K562 (cell line): Measurements from ENCODE around the gene DENND6A. TPM values are rescaled to one million over a fixed set of nuclear protein-coding genes. Genes with fewer than 3 reads are reported as not detected.

Experiments
- ATAC-seq: fragments of 200-7000 bp; cut with Tn5 transposase; 3 replicates; pipeline ENCODE4 v1.9.1; 2020; ENCODE audit warnings: moderate library complexity
- BruUV-seq: library from RNA; stranded (reverse); fragments of 400-500 nt; replicated peaks from 2 replicates; lab custom pipeline; 2021; lab: Mats Ljungman, UMichigan
- CTCF ChIA-PET: fragments of 300-600 bp; formaldehyde crosslinking; extraction: SDS; loops from one replicate; lab custom pipeline; 2021; ENCODE audit warnings: low intra/inter-chr PET ratio; lab: Yijun Ruan, JAX
- POLR2A ChIA-PET: fragments of 300-600, 350-650 bp; sonication (Branson Sonifier 250); formaldehyde crosslinking; extraction: SDS; loops from one replicate; lab custom pipeline; 2021; ENCODE audit warnings: antibody characterized with exemption, inconsistent platforms; lab: Yijun Ruan, JAX
- DNase-seq, 4 experiments: peaks; one replicate each; pipeline versions ENCODE4 v3.0.0 to v3.0.0-alpha.2; 2011 to 2018; ENCODE audit warnings: low spot score in 3 of 4, mixed read lengths in 3 of 4; ENCODE audit errors: extremely low read depth in 1 of 4
- FAIRE-seq: peaks from 2 replicates; lab custom pipeline; 2011; peaks lifted over from hg19 to GRCh38; lab: Jason Lieb, UNC
- H2AFZ ChIP-seq: 2 replicates; pipeline ENCODE4 v1.6.0; 2011; ENCODE audit warnings: low read depth, low read length, control low read depth, inconsistent platforms
- H3K27ac ChIP-seq: fragments of 200-600 bp; 3 replicates; pipeline ENCODE4 v1.8.0; 2011; ENCODE audit warnings: low read depth, mild to moderate bottlenecking, control low read depth, inconsistent platforms, low read length, moderate library complexity, mixed read lengths; ENCODE audit errors: extremely low read depth
- H3K27me3 ChIP-seq, 2 experiments: fragments of 300-600 bp in 1 of 2; 2 replicates in 1 of 2; 3 replicates in 1 of 2; pipeline versions ENCODE4 v1.6.0 to v1.8.0; 2011; ENCODE audit warnings: inconsistent platforms in 2 of 2, low read length in 2 of 2, mild to moderate bottlenecking in 1 of 2, mixed read lengths in 1 of 2, moderate library complexity in 1 of 2; ENCODE audit not compliant: control insufficient read depth in 2 of 2, insufficient read depth in 2 of 2
- H3K36me3 ChIP-seq: fragments of 300-600 bp; 3 replicates; pipeline ENCODE4 v1.8.0; 2011; ENCODE audit warnings: mild to moderate bottlenecking, low read length, inconsistent platforms; ENCODE audit not compliant: control insufficient read depth, insufficient read depth
- H3K4me1 ChIP-seq, 2 experiments: fragments of 200-600 bp in 1 of 2; replicated peaks in 1 of 2; 2 replicates in 1 of 2; 3 replicates in 1 of 2; pipeline versions ENCODE4 v1.5.1 to v1.8.0; 2011; ENCODE audit warnings: inconsistent platforms in 2 of 2, low read length in 2 of 2, mild to moderate bottlenecking in 1 of 2, mixed read lengths in 1 of 2, moderate library complexity in 1 of 2; ENCODE audit not compliant: control insufficient read depth in 2 of 2, insufficient read depth in 2 of 2
- H3K4me2 ChIP-seq: 2 replicates; pipeline ENCODE4 v1.6.1; 2011; ENCODE audit warnings: low read length, control low read depth, inconsistent platforms, mixed read lengths; ENCODE audit not compliant: insufficient read depth
- H3K4me3 ChIP-seq: fragments of 200-600 bp; sonication (generic), shearing (Covaris generic); 2 replicates; pipeline ENCODE4 v1.5.1; 2016; ENCODE audit warnings: control low read depth, inconsistent platforms
- H3K79me2 ChIP-seq: fragments of 200-600 bp; 3 replicates; pipeline ENCODE4 v1.8.0; 2011; ENCODE audit warnings: low read length, inconsistent platforms; ENCODE audit not compliant: control insufficient read depth, insufficient read depth
- H3K9ac ChIP-seq, 2 experiments: 2 replicates each; pipeline versions ENCODE4 v1.6.0 to v1.6.1; 2011; ENCODE audit warnings: low read depth in 2 of 2, low read length in 2 of 2, control low read depth in 1 of 2, inconsistent platforms in 1 of 2, mild to moderate bottlenecking in 1 of 2, mixed read lengths in 1 of 2; ENCODE audit not compliant: insufficient read depth in 1 of 2
- H3K9me1 ChIP-seq: one replicate; pipeline ENCODE4 v1.6.0; 2011; ENCODE audit warnings: inconsistent platforms, mild to moderate bottlenecking, low read length, moderate library complexity; ENCODE audit not compliant: control insufficient read depth, insufficient read depth
- H3K9me3 ChIP-seq: replicated peaks from 2 replicates; pipeline ENCODE4 v1.5.1; 2011; ENCODE audit warnings: low read depth, low read length, inconsistent platforms; ENCODE audit not compliant: control insufficient read depth, insufficient read depth
- H4K20me1 ChIP-seq: replicated peaks from 2 replicates; pipeline ENCODE4 v1.6.1; 2011; ENCODE audit warnings: low read length, inconsistent platforms, mixed read lengths; ENCODE audit not compliant: control insufficient read depth, insufficient read depth
- ADNP ChIP-seq: fragments of 200-800 bp; sonication (Bioruptor generic); IDR thresholded peaks from 2 replicates; pipeline ENCODE4 v1.6.1; 2016; ENCODE audit warnings: missing genetic modification characterization, missing compliant biosample characterization
- ERF ChIP-seq: fragments of 450-650 bp; formaldehyde crosslinking; IDR thresholded peaks from 2 replicates; pipeline ENCODE4 v1.4.0; 2020; ENCODE audit warnings: mild to moderate bottlenecking, mixed read lengths
- FOXK1 ChIP-seq: sonication (generic); formaldehyde crosslinking; IDR thresholded peaks from 2 replicates; pipeline ENCODE4 v1.8.0; 2022; ENCODE audit warnings: missing genetic modification reagents, mild to moderate bottlenecking, borderline replicate concordance
- JUN ChIP-seq, 2 experiments: sonication (generic) in 1 of 2; formaldehyde crosslinking in 1 of 2; IDR thresholded peaks; 2 replicates each; pipeline versions ENCODE4 v1.6.1 to v1.8.0; 2012 to 2022; ENCODE audit warnings: borderline replicate concordance in 2 of 2, mild to moderate bottlenecking in 2 of 2, improper control_type of control experiment in 1 of 2, low read depth in 1 of 2, low read length in 1 of 2, missing genetic modification reagents in 1 of 2
- PHF20 ChIP-seq: fragments of 450-650 bp; IDR thresholded peaks from 2 replicates; pipeline ENCODE4 v1.6.1; 2018; ENCODE audit not compliant: partially characterized antibody
- RFX7 ChIP-seq: fragments of 250-450 bp; sonication (Bioruptor Pico); IDR thresholded peaks from 2 replicates; pipeline ENCODE4 v1.5.1; 2021; ENCODE audit warnings: mild to moderate bottlenecking
- SPI1 ChIP-seq: IDR thresholded peaks from 2 replicates; pipeline ENCODE4 v1.6.1; 2011; ENCODE audit warnings: low read depth, low read length, control low read depth, borderline replicate concordance
- SRSF1 ChIP-seq: fragments of 200-400 bp; formaldehyde crosslinking; IDR thresholded peaks from 2 replicates; pipeline ENCODE4 v1.6.1; 2017; ENCODE audit warnings: mild to moderate bottlenecking, low read depth, low read length, moderate library complexity
- SUPT5H ChIP-seq: fragments of 450-650 bp; IDR thresholded peaks from 2 replicates; pipeline ENCODE4 v1.6.1; 2016
- TGIF2 ChIP-seq: sonication (generic); formaldehyde crosslinking; IDR thresholded peaks from 2 replicates; pipeline ENCODE4 v1.8.1; 2022; ENCODE audit warnings: mild to moderate bottlenecking, missing genetic modification reagents, moderate library complexity
- USF1 ChIP-seq: sonication (generic); formaldehyde crosslinking; IDR thresholded peaks from 2 replicates; pipeline ENCODE4 v1.9.0; 2022; ENCODE audit warnings: mild to moderate bottlenecking, missing genetic modification reagents
- ZNF146 ChIP-seq: IDR thresholded peaks from one replicate; pipeline ENCODE4 v1.6.1; 2018; ENCODE audit warnings: missing compliant biosample characterization; ENCODE audit not compliant: unreplicated experiment
- ZNF354B ChIP-seq: fragments of 250-450 bp; sonication (Bioruptor Pico); IDR thresholded peaks from 2 replicates; pipeline ENCODE4 v1.4.0; 2020
- ZNF77 ChIP-seq: fragments of 250-450 bp; sonication (Bioruptor Pico); IDR thresholded peaks from 2 replicates; pipeline ENCODE4 v1.5.0; 2020
- WGBS: fragments of 100-300 bp; shearing (Covaris generic); methylation state at CpG from one replicate; pipeline ENCODE4 v1.1.6; 2016; ENCODE audit warnings: low coverage, mixed read lengths; ENCODE audit not compliant: insufficient coverage; ENCODE audit errors: missing lambda C conversion rate; 5-methylcytosine and 5-hydroxymethylcytosine counted together
- in situ Hi-C: fragments of 300-500 bp; cut with MboI; formaldehyde crosslinking; loops from 4 replicates; pipeline ENCODE4 v1.15.0; 2018; ENCODE audit warnings: inconsistent platforms, mixed read lengths
- intact Hi-C: fragments of 100-400 bp; cut with micrococcal nuclease; formaldehyde crosslinking; loops from 2 replicates; pipeline ENCODE4 v1.14.2; 2022
- polyA plus RNA-seq, 8 experiments: library from polyadenylated mRNA; depleted of rRNA in 4 of 8; stranded (reverse) in 5 of 8; unstranded in 3 of 8; fragments of >200 nt; fragmentation: Nextera tagmentation in 2 of 8; fragmentation: Illumina TruSeq in 1 of 8; extraction: Ambion mirVana in 2 of 8; extraction: Trizol in 1 of 8; gene quantifications; 2 replicates each; pipeline versions ENCODE4 v1.2.1 to v1.2.3, GENCODE V29; 2011 to 2014; ENCODE audit warnings: inconsistent platforms in 1 of 8, missing spikeins in 1 of 8
- total RNA-seq, 7 experiments: library from RNA; depleted of rRNA in 6 of 7; stranded (reverse); fragments of >200 nt in 6 of 7; fragmentation: Illumina TruSeq in 2 of 7; extraction: Trizol in 2 of 7; gene quantifications; 2 replicates each; pipeline versions ENCODE4 v1.2.1 to v1.2.3, GENCODE V29; 2011 to 2021; ENCODE audit warnings: low replicate concordance in 1 of 7

DENND6A gene
- total and polyA plus RNA-seq, 9 of the 15 experiments (the other 6 are each of a cell fraction or from before 2014, with no cell fraction given) = 1.5 to 12.7 (median 7.1) TPM

GRCh38 chr3:57681691-57682090 is 11.2 kb downstream of the DENND6A start:
- H3K9me3 ChIP-seq = no peaks in the 10 kb centered on the region
- in situ Hi-C loops = no loop called here
- no peak overlapping the region for H3K4me3 ChIP-seq
- H3K4me1 ChIP-seq = no peaks in the 10 kb centered on the region
- BruUV-seq = no TSS peak
- H3K9ac ChIP-seq = no peak overlapping the region
- WGBS = 82% methylated on average over 1 of the region's 1 CpG
- FAIRE-seq = no peak
- CTCF ChIA-PET = no interaction called here
- H3K36me3 ChIP-seq = peaks cover 2% of the 10 kb centered on the region; the same call in 1 of the 3 replicates
- H2AFZ ChIP-seq = no peak overlapping the region
- TF ChIP-seq FOXK1 (CRISPR knock-in tag) (no peak), ERF (CRISPR knock-in tag) (no peak), RFX7 (no peak), TGIF2 (no peak), ADNP (tag) (no peak), USF1 (CRISPR knock-in tag) (no peak), SUPT5H (no peak), SPI1 (no peak), ZNF354B (CRISPR knock-in tag) (no peak), SRSF1 (no peak), ZNF77 (no peak), PHF20 (no peak), JUN (IDR thresholded peaks at IDR 0.05; ENCODE audit: borderline replicate concordance, low read depth, low read length) (no peak), JUN (CRISPR knock-in tag; IDR thresholded peaks at IDR 0.05; ENCODE audit: borderline replicate concordance) (no peak), ZNF146 (no peak)
- no peak overlapping the region for H3K4me2 ChIP-seq
- intact Hi-C loops = no loop called here
- no peaks in the 10 kb centered on the region for H4K20me1 ChIP-seq
- no peaks in the 10 kb centered on the region for H3K9me1 ChIP-seq
- no peak for ATAC-seq
- DNase-seq = no peak
- no peaks in the 10 kb centered on the region for H3K27me3 ChIP-seq
- H3K79me2 ChIP-seq = 0 out of 3 replicates have a peak, but pooled peaks cover 11% of the 10 kb centered on the region
- no peak overlapping the region for H3K27ac ChIP-seq
- POLR2A ChIA-PET = no interaction called here
